ENCODE results near the gene KRT28. TPM values are rescaled to one million over a fixed set of nuclear protein-coding genes. Genes with fewer than 3 reads are reported as not detected.
A peak's percentile ranks its signal among the peaks of the same experiment; 100 is the strongest.

Gene KRT28
- total RNA-seq, 1 experiment from 2014 or later = not detected

DNA sequence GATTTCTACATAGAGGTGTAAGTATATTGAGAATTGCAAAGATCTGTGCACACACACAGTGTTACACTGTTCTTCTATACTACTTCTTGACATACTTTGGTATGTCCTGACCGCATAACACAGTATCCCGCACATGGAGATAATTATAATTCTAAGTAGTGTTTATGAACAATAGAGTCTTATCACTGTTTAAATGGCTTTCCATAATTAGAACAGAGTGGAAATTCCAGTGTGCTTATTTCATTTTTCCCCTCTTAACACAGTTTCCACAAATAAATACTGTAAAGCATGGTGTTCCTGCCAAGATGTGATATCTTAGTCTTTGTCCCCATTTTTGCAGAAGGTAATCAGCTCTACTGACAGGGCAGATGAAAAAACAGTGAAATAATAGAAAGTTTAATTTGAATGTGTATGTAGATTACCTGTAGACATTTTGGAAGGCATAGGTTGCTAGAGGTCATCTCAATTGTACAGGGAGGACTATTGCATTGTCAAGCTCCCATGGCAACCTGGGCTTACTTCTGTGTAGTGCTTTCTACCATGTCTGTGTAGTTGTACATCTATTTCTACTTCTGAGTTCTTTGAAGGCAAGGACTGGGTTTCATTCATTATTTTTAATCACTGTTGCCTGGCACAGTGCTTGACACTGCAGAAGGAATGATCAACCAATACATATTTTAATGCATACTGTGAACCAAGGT is 10.1 kb upstream of the KRT28 start:
- BruUV-seq (replicated peaks) = no TSS peak
- intact Hi-C loops (cut with micrococcal nuclease; ENCODE audit: unreplicated experiment) = loop anchor here (2.0 kb wide), 1 partner anchor 45 kb away; no protein-coding TSS in a partner anchor
- no peaks in the 10 kb centered on the region for H3K9me2 ChIP-seq (ENCODE audit: insufficient read depth)
- H3K4me2 ChIP-seq = peak overlapping the region; percentile 62
- DNase-seq = no peak
- H3K4me1 ChIP-seq (replicated peaks; ENCODE audit: insufficient read depth) = peaks cover 27% of the 10 kb centered on the region
- H3K79me2 ChIP-seq (ENCODE audit: low read depth) = no peaks in the 10 kb centered on the region
- peak overlapping the region; percentile 4; the same call in 1 of the 2 replicates for H2AFZ ChIP-seq
- H3F3A ChIP-seq (ENCODE audit: insufficient read depth, low read depth) = peaks cover 22% of the 10 kb centered on the region
- H3K27ac ChIP-seq = peak overlapping the region; percentile 70
- ChIA-PET CTCF (no interaction called here), POLR2A (ENCODE audit: unreplicated experiment) (no interaction called here)
- TF ChIP-seq, protein P1, sequence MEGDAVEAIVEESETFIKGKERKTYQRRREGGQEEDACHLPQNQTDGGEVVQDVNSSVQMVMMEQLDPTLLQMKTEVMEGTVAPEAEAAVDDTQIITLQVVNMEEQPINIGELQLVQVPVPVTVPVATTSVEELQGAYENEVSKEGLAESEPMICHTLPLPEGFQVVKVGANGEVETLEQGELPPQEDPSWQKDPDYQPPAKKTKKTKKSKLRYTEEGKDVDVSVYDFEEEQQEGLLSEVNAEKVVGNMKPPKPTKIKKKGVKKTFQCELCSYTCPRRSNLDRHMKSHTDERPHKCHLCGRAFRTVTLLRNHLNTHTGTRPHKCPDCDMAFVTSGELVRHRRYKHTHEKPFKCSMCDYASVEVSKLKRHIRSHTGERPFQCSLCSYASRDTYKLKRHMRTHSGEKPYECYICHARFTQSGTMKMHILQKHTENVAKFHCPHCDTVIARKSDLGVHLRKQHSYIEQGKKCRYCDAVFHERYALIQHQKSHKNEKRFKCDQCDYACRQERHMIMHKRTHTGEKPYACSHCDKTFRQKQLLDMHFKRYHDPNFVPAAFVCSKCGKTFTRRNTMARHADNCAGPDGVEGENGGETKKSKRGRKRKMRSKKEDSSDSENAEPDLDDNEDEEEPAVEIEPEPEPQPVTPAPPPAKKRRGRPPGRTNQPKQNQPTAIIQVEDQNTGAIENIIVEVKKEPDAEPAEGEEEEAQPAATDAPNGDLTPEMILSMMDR (conservative IDR thresholded peaks at IDR 0.05) = no peak
- no peak for TF ChIP-seq EZH2 (IDR thresholded peaks at IDR 0.05; ENCODE audit: low read depth)
- H3K4me3 ChIP-seq = peak overlapping the region; percentile 11; the same call in 1 of the 2 replicates
- no peaks in the 10 kb centered on the region for H3K9me3 ChIP-seq (ENCODE audit: insufficient read depth, low read depth)
- H3K27me3 ChIP-seq (ENCODE audit: insufficient read depth, low read depth) = no peaks in the 10 kb centered on the region
- H4K20me1 ChIP-seq (ENCODE audit: insufficient read depth) = no peaks in the 10 kb centered on the region
- H3K36me3 ChIP-seq (ENCODE audit: low read depth) = no peaks in the 10 kb centered on the region

DNA sequence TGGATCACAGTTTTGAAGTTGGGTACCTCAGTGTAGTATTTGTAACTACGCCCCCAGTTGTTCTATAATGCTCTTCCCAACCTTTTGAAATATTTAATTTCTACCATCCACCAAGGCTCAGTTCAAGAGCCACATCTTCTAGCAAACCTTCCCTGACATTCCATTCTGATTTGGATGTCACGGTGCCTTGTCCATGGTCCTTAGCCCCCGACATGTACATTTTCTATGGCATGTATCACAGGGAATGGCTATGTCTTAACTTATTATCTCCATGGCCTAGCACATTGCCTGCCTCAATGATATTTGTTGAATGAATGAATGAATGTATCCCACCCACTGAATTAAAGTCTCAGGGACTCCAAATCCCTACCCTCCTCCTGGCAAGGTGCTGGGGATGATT is 6.4 kb upstream of the KRT28 start:
- CTCF ChIA-PET = interaction anchor here (0.6 kb wide), 1 partner anchor 387 kb away, joined by 3 read pairs; no protein-coding TSS in a partner anchor
- H2AFZ ChIP-seq = no peak overlapping the region

DNA sequence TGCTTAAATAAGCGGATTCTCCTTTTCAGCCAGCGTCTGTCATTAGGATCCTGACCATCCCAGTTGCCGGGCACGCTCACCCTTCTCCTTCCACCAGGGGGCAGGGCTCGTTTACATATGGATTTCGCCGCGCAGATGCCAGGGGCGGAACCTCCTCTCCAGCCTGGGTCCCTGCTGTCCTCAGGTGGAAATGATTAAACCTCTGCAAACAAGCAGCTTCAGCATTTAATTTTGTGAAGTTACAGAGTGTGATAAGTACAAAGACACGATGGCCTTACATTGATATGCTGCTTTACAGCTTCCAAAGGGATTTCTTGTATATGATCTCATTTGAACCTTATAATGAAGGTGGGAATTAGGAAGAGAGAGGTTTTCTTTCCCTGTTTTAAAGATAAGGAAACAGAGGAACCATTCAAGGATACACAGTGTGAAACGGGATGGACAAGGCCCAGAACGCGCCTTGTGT is 3.9 kb upstream of the KRT28 start:
- no peaks in the 10 kb centered on the region for H3K27me3 ChIP-seq (ENCODE audit: insufficient read depth, low read depth)
- DNase-seq = peak; percentile 74 to 82
- peak overlapping the region; percentile 8; the same call in 1 of the 2 replicates for H3K4me2 ChIP-seq
- no peaks in the 10 kb centered on the region for H3K79me2 ChIP-seq (ENCODE audit: low read depth)
- H3K4me3 ChIP-seq = no peak overlapping the region
- ChIA-PET POLR2A (ENCODE audit: unreplicated experiment) (interaction anchor here (0.6 kb wide), 1 partner anchor 745 kb away, joined by 6 read pairs; no protein-coding TSS in a partner anchor), CTCF (interaction anchor here (0.6 to 0.9 kb wide), 2 partner anchors 51 to 53 kb away, joined by 3 read pairs; no protein-coding TSS in a partner anchor)
- BruUV-seq (replicated peaks) = no TSS peak
- peaks cover 9% of the 10 kb centered on the region; the same call in 1 of the 2 replicates for H3F3A ChIP-seq (ENCODE audit: insufficient read depth, low read depth)
- no peaks in the 10 kb centered on the region; the same call in 1 of the 2 replicates for H3K9me3 ChIP-seq (ENCODE audit: insufficient read depth, low read depth)
- peaks cover 9% of the 10 kb centered on the region for H3K4me1 ChIP-seq (replicated peaks; ENCODE audit: insufficient read depth)
- H3K9me2 ChIP-seq (ENCODE audit: insufficient read depth) = no peaks in the 10 kb centered on the region
- no peaks in the 10 kb centered on the region for H3K36me3 ChIP-seq (ENCODE audit: low read depth)
- H4K20me1 ChIP-seq (ENCODE audit: insufficient read depth) = no peaks in the 10 kb centered on the region
- intact Hi-C loops (cut with micrococcal nuclease; ENCODE audit: unreplicated experiment) = loop anchor here (1.0 to 5.0 kb wide), 7 partner anchors 53 to 859 kb away; no protein-coding TSS in a partner anchor
- no peak for TF ChIP-seq EZH2 (IDR thresholded peaks at IDR 0.05; ENCODE audit: low read depth)
- TF ChIP-seq, protein P1 (conservative IDR thresholded peaks at IDR 0.05) = peak; percentile 94
- 0 out of 2 replicates have a peak overlapping the region, but pooled peaks have one; percentile 18 for H3K27ac ChIP-seq
- no peak overlapping the region for H2AFZ ChIP-seq

More for the DNA sequence above, 6.4 kb upstream of the KRT28 start:
- H3K4me3 ChIP-seq = no peak overlapping the region
- peaks cover 31% of the 10 kb centered on the region for H3K4me1 ChIP-seq (replicated peaks; ENCODE audit: insufficient read depth)
- H3K9me3 ChIP-seq (ENCODE audit: insufficient read depth, low read depth) = no peaks in the 10 kb centered on the region; the same call in 1 of the 2 replicates
- H3F3A ChIP-seq (ENCODE audit: insufficient read depth, low read depth) = peaks cover 24% of the 10 kb centered on the region
- H3K79me2 ChIP-seq (ENCODE audit: low read depth) = no peaks in the 10 kb centered on the region
- H3K27me3 ChIP-seq (ENCODE audit: insufficient read depth, low read depth) = no peaks in the 10 kb centered on the region
- H3K4me2 ChIP-seq = no peak overlapping the region
- no peak for DNase-seq
- H4K20me1 ChIP-seq (ENCODE audit: insufficient read depth) = no peaks in the 10 kb centered on the region
- H3K36me3 ChIP-seq (ENCODE audit: low read depth) = no peaks in the 10 kb centered on the region
- no peaks in the 10 kb centered on the region for H3K9me2 ChIP-seq (ENCODE audit: insufficient read depth)
- no TSS peak for BruUV-seq (replicated peaks)
- TF ChIP-seq, protein P1 (conservative IDR thresholded peaks at IDR 0.05) = no peak
- TF ChIP-seq EZH2 (IDR thresholded peaks at IDR 0.05; ENCODE audit: low read depth) = no peak
- no peak overlapping the region for H3K27ac ChIP-seq
- intact Hi-C loops (cut with micrococcal nuclease; ENCODE audit: unreplicated experiment) = no loop called here
- POLR2A ChIA-PET (ENCODE audit: unreplicated experiment) = no interaction called here

Measured in PC-9 (cell line).